ENCODE measurements around the gene PLA2R1. TPM values are rescaled to one million over a fixed set of nuclear protein-coding genes. Genes with fewer than 3 reads are reported as not detected.

PLA2R1 gene
- total and polyA plus RNA-seq, 4 donors, result 4.8 to 56.4 (median 22.5) TPM

DNA sequence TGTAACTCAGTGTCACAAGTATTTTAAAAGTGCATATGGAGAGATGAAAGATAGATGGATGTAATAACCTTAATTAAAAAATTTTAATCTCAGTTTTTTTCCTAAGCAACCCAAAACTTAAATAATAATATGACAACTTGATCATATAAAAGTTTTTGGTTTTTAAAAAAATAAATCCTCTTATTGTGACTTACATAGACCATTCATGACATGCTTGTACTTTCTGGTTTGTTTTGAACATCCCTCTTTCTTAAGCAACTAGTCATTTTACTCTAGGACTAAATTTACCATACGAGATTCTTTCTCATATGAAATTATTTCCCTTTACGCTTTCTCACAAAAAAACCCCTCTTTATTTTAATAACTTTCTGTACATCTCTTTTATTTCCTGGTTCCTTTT, 6.5 kb upstream of the PLA2R1 start:
- Histone ChIP-seq H3K9me3 (ENCODE audit: control insufficient read depth, insufficient read depth, low read length) (peaks cover 3% of the 10 kb centered on the region), H3K4me3 (ENCODE audit: low read depth, low read length) (no peak overlapping the region), H3K36me3 (ENCODE audit: control insufficient read depth, insufficient read depth, low read length) (no peaks in the 10 kb centered on the region), H3K4me1 (ENCODE audit: control insufficient read depth, insufficient read depth, low read length) (no peaks in the 10 kb centered on the region), H3K27me3 (ENCODE audit: control insufficient read depth, insufficient read depth, low read length) (no peaks in the 10 kb centered on the region), H3K27ac (ENCODE audit: low read depth, low read length) (no peak overlapping the region)
- DNase-seq (ENCODE audit: low read depth in 4 of 6, low spot score in 6 of 6), result no peak
- no CpG with 5 or more reads among the region's 2 CpGs for WGBS (ENCODE audit: insufficient coverage)

DNA sequence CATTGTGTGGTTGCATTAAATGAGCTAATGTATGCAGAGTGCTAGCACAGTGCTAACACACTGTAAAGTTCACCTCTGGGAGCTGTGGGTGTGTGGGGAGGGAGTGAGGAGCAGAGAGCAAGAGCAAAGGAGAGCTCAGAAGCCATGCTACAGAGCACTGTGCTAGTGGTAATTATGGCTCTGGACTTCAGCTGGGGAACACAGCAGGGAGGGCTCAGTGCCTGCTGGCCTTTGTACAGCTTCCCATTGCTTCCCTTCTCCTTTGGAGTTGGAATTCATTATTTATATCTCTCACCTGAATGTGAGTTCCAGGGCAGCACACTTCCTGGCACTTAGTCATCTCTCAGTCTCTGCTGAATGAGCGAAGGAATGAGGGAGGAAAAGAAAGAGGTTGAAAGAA, 2.5 kb upstream of the PLA2R1 start:
- peaks cover 3% of the 10 kb centered on the region for H3K9me3 ChIP-seq (ENCODE audit: control insufficient read depth, insufficient read depth, low read length)
- H3K4me1 ChIP-seq (ENCODE audit: control insufficient read depth, insufficient read depth, low read length), result peaks cover 18% of the 10 kb centered on the region
- no peak overlapping the region for H3K27ac ChIP-seq (ENCODE audit: low read depth, low read length)
- peaks cover 21% of the 10 kb centered on the region for H3K27me3 ChIP-seq (ENCODE audit: control insufficient read depth, insufficient read depth, low read length)
- no peak for DNase-seq (ENCODE audit: low read depth in 4 of 6, low spot score in 6 of 6)
- no CpG with 5 or more reads among the region's 1 CpG for WGBS (ENCODE audit: insufficient coverage)
- H3K4me3 ChIP-seq (ENCODE audit: low read depth, low read length), result no peak overlapping the region
- no peaks in the 10 kb centered on the region for H3K36me3 ChIP-seq (ENCODE audit: control insufficient read depth, insufficient read depth, low read length)

DNA sequence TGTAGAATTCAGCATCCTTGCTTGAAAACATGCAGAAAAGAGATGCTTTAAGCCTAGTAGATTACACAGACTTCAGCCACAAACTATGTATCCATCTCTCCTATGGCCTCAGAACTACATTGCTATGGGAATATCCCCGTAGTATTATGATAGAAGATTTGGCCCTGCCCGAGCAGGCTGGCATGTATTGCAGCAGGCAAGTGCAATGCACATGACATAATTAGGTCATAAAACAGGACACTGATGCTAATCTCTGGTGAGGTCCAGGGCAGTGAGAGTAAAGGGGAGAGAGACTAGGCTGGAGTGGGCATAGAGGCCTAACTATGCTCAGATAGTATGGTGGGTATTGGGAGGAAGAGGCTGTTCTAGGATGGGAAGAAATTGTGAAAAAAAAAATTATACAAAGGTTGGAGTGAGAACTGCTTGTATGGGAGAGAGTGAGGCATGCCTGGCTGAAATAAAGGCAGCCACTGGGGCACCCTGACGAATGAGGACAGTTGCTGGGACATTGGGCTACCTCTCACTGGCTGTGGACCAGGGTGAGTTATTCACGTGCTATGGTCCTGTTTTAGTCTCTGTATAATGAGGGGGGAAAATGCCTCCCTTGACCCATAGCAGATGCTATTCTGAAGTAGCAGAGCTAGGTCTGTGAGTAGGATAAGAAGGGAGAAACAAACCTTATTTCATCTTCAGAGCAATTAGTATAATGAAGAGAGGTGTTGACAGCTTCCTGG, 1.6 kb upstream of the PLA2R1 start:
- Histone ChIP-seq H3K36me3 (ENCODE audit: control insufficient read depth, insufficient read depth, low read length) (no peaks in the 10 kb centered on the region), H3K27me3 (ENCODE audit: control insufficient read depth, insufficient read depth, low read length) (peaks cover 21% of the 10 kb centered on the region), H3K9me3 (ENCODE audit: control insufficient read depth, insufficient read depth, low read length) (peaks cover 3% of the 10 kb centered on the region), H3K27ac (ENCODE audit: low read depth, low read length) (no peak overlapping the region), H3K4me3 (ENCODE audit: low read depth, low read length) (no peak overlapping the region), H3K4me1 (ENCODE audit: control insufficient read depth, insufficient read depth, low read length) (peaks cover 18% of the 10 kb centered on the region)
- 47% methylated on average over 2 of the region's 4 CpGs for WGBS (ENCODE audit: insufficient coverage)
- peak in 1 of 6 donors; percentile 30 for DNase-seq (ENCODE audit: low read depth in 4 of 6, low spot score in 6 of 6)

DNA sequence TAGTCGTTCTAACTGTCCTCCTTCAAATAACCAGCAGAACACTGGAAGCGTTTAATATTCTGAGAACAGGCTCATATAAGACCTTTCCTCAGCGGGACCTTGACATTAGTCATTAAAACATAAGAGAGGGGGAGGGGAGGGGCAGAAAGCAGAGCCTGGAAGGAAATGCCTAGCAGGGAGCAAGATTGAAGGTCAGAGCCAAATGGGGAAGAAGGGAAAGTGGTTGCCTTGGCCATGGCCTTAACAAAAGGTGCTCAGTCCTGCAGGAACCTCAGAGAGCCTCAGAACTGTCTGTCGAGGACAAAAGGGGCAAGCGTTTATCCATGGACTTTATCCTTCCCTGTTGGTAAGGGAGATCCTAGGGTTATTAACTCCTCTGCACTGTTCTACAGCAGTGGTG, 856 bp upstream of the PLA2R1 start:
- no peak overlapping the region for H3K4me3 ChIP-seq (ENCODE audit: low read depth, low read length)
- peak overlapping the region; percentile 6 for H3K27ac ChIP-seq (ENCODE audit: low read depth, low read length)
- peaks cover 21% of the 10 kb centered on the region for H3K27me3 ChIP-seq (ENCODE audit: control insufficient read depth, insufficient read depth, low read length)
- DNase-seq (ENCODE audit: low read depth in 4 of 6, low spot score in 6 of 6), result peak in 1 of 6 donors; percentile 17
- H3K9me3 ChIP-seq (ENCODE audit: control insufficient read depth, insufficient read depth, low read length), result no peaks in the 10 kb centered on the region
- WGBS (ENCODE audit: insufficient coverage), result 71% methylated on average over 3 of the region's 5 CpGs
- H3K36me3 ChIP-seq (ENCODE audit: control insufficient read depth, insufficient read depth, low read length), result no peaks in the 10 kb centered on the region
- peaks cover 18% of the 10 kb centered on the region for H3K4me1 ChIP-seq (ENCODE audit: control insufficient read depth, insufficient read depth, low read length)

DNA sequence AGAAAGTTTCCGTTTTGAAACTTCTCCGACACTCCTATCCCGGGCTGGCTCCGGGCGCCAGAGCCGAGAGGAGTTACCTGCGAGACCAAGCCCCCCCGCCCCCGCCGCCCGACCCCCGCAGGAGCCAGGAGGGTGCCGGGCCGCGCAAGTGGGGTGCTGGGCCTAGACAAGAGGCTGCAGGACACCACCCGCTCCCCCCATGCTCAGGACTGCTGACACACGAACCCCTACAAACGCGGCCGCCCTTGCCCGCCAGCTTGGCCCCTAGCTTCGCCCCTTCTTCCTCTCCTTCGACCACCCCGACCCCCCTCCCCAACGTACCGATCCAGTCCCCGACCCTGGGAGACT, 497 bp downstream of the PLA2R1 start:
- H3K9me3 ChIP-seq (ENCODE audit: control insufficient read depth, insufficient read depth, low read length), result no peaks in the 10 kb centered on the region
- H3K27ac ChIP-seq (ENCODE audit: low read depth, low read length), result no peak overlapping the region
- H3K27me3 ChIP-seq (ENCODE audit: control insufficient read depth, insufficient read depth, low read length), result peaks cover 21% of the 10 kb centered on the region
- no peaks in the 10 kb centered on the region for H3K36me3 ChIP-seq (ENCODE audit: control insufficient read depth, insufficient read depth, low read length)
- peaks cover 18% of the 10 kb centered on the region for H3K4me1 ChIP-seq (ENCODE audit: control insufficient read depth, insufficient read depth, low read length)
- WGBS (ENCODE audit: insufficient coverage), result 3% methylated on average over 24 of the region's 27 CpGs
- no peak for DNase-seq (ENCODE audit: low read depth in 4 of 6, low spot score in 6 of 6)
- peak overlapping the region; percentile 66 for H3K4me3 ChIP-seq (ENCODE audit: low read depth, low read length)

DNA sequence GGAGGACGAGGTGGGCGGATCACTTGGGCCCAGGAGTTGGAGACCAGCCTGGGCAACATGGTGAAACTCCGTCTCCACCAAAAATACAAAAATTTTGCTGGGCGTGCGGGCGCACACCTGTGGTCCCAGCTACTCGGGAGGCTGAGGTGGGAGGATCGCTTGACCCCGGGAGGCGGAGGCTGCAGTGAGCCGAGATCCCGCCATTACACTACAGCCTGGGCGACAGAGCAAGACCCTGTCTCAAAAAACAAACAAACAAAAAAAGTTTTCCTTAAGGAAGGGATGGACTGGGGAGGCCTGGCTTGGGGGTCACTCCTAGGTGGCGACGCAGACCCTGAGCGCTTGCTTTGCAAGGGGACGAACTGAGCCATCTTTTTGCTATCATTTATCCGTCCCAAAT, 882 bp downstream of the PLA2R1 start:
- Histone ChIP-seq H3K36me3 (ENCODE audit: control insufficient read depth, insufficient read depth, low read length) (no peaks in the 10 kb centered on the region), H3K27me3 (ENCODE audit: control insufficient read depth, insufficient read depth, low read length) (peaks cover 21% of the 10 kb centered on the region), H3K4me1 (ENCODE audit: control insufficient read depth, insufficient read depth, low read length) (peaks cover 18% of the 10 kb centered on the region), H3K27ac (ENCODE audit: low read depth, low read length) (no peak overlapping the region), H3K4me3 (ENCODE audit: low read depth, low read length) (peak overlapping the region; percentile 66), H3K9me3 (ENCODE audit: control insufficient read depth, insufficient read depth, low read length) (no peaks in the 10 kb centered on the region)
- no peak for DNase-seq (ENCODE audit: low read depth in 4 of 6, low spot score in 6 of 6)
- WGBS (ENCODE audit: insufficient coverage), result 74% methylated on average over 10 of the region's 18 CpGs

DNA sequence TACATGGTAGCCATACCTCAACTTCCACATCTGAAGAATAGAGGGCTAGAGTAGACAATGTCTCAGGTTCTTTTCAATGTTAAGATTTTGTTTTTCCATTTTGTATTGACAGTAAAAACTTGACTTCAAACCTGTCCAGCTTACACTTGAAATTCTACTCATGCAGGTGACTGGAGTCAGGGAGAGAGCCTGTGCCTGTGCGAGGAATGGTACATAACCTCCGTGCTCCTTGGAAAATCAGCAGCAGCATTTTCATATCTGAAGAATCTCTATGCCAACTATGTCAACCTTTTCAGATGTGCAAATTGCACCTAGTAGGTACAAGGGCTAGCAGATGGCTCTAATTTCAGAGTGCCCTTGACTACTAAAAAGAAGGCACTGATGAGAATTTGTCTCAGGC, 2.1 kb downstream of the PLA2R1 start:
- Histone ChIP-seq H3K4me1 (ENCODE audit: control insufficient read depth, insufficient read depth, low read length) (peaks cover 18% of the 10 kb centered on the region), H3K27ac (ENCODE audit: low read depth, low read length) (no peak overlapping the region), H3K27me3 (ENCODE audit: control insufficient read depth, insufficient read depth, low read length) (peaks cover 21% of the 10 kb centered on the region), H3K36me3 (ENCODE audit: control insufficient read depth, insufficient read depth, low read length) (no peaks in the 10 kb centered on the region), H3K4me3 (ENCODE audit: low read depth, low read length) (no peak overlapping the region), H3K9me3 (ENCODE audit: control insufficient read depth, insufficient read depth, low read length) (no peaks in the 10 kb centered on the region)
- WGBS (ENCODE audit: insufficient coverage), result no CpG with 5 or more reads among the region's 2 CpGs
- DNase-seq (ENCODE audit: low read depth in 4 of 6, low spot score in 6 of 6), result no peak

DNA sequence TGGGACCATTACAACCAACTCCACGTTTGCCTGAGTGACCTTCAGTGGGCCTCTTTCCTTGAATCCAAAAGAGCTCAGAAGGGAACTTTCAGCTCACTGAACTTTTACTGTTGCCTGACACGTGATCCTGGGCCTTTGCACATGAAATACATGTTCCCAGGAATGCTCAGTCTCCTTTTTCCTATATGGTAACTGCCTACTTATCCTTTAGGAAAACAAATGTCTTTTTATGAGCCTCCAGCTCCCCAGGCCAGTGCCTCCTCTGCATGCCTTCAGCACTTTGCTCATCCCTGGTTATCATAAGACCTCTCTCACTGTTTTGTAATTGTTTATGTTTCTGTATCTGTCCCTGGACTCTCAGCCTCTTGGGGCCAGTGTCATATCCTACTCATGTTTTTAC, 5.1 kb downstream of the PLA2R1 start:
- H3K4me3 ChIP-seq (ENCODE audit: low read depth, low read length), result no peak overlapping the region
- 69% methylated on average over 2 of the region's 2 CpGs for WGBS (ENCODE audit: insufficient coverage)

DNA sequence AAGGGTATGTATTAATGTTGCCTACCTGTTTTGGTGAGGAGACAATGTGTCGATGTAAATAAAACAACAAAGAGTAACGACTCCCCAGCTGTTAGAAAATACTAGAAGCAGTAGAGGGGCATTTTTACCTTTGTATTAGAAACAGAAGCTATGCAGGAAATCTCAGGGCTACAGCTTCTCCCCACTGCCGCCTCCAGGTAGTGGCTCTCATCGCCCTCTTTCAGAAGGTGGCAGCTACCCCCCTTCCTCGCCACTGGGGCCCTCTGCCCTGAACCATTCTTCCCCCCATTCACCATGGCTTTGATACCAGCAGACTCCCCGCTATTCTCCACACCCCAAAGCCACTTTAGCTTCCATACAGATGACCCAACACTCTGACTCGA, 6.7 kb downstream of the PLA2R1 start:
- Histone ChIP-seq H3K9me3 (ENCODE audit: control insufficient read depth, insufficient read depth, low read length) (no peaks in the 10 kb centered on the region), H3K4me3 (ENCODE audit: low read depth, low read length) (no peak overlapping the region), H3K27ac (ENCODE audit: low read depth, low read length) (no peak overlapping the region), H3K27me3 (ENCODE audit: control insufficient read depth, insufficient read depth, low read length) (peaks cover 4% of the 10 kb centered on the region), H3K4me1 (ENCODE audit: control insufficient read depth, insufficient read depth, low read length) (no peaks in the 10 kb centered on the region), H3K36me3 (ENCODE audit: control insufficient read depth, insufficient read depth, low read length) (no peaks in the 10 kb centered on the region)
- WGBS (ENCODE audit: insufficient coverage), result 82% methylated on average over 5 of the region's 7 CpGs
- no peak for DNase-seq (ENCODE audit: low read depth in 4 of 6, low spot score in 6 of 6)

More for the DNA sequence above, 5.1 kb downstream of the PLA2R1 start:
- no peak for DNase-seq (ENCODE audit: low read depth in 4 of 6, low spot score in 6 of 6)
- Histone ChIP-seq H3K36me3 (ENCODE audit: control insufficient read depth, insufficient read depth, low read length) (no peaks in the 10 kb centered on the region), H3K27me3 (ENCODE audit: control insufficient read depth, insufficient read depth, low read length) (peaks cover 17% of the 10 kb centered on the region), H3K9me3 (ENCODE audit: control insufficient read depth, insufficient read depth, low read length) (no peaks in the 10 kb centered on the region), H3K4me1 (ENCODE audit: control insufficient read depth, insufficient read depth, low read length) (peaks cover 11% of the 10 kb centered on the region), H3K27ac (ENCODE audit: low read depth, low read length) (no peak overlapping the region)

DNA sequence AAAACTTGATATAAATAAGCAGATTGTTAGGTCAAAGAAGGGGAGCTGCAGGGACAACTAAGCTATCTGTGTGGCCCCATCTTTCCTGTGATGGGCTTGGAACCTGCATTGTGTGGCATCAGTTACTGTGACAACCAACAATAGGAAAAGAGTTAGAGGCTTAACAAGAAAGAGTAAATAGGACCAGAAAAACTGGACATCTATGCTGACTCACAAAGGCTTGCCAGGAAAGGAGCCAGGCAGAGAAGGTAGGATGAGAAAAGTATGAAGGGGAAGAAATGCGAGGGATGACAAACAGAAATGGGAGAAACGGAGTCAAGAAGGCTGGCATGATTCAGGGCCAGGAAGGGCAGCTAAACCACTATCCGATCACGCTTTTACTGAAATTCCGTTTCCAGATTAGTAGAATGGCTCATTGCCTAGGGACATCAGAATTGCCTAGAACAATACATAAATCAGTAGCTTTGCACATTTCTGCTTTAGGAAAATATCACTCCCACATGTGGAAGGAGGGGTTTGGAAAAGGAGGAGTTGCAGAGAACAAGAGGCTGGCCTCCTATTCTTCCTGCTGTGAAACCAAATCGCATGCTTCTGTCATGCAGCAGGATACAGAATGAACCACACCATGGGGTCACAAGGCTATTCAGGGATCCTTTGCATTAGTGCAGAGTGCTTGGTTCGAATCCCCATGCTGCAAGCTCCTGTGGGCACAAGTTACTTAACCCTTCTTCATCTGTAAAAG, 7.3 kb downstream of the PLA2R1 start:
- DNase-seq (ENCODE audit: low read depth in 4 of 6, low spot score in 6 of 6), result peak in 1 of 6 donors; percentile 42
- Histone ChIP-seq H3K36me3 (ENCODE audit: control insufficient read depth, insufficient read depth, low read length) (no peaks in the 10 kb centered on the region), H3K27me3 (ENCODE audit: control insufficient read depth, insufficient read depth, low read length) (peaks cover 2% of the 10 kb centered on the region), H3K4me3 (ENCODE audit: low read depth, low read length) (no peak overlapping the region), H3K27ac (ENCODE audit: low read depth, low read length) (no peak overlapping the region), H3K4me1 (ENCODE audit: control insufficient read depth, insufficient read depth, low read length) (no peaks in the 10 kb centered on the region), H3K9me3 (ENCODE audit: control insufficient read depth, insufficient read depth, low read length) (no peaks in the 10 kb centered on the region)
- WGBS (ENCODE audit: insufficient coverage), result 72% methylated on average over 5 of the region's 7 CpGs

Measured in spinal cord (tissue), 10 donors.